K562 (cell line): ENCODE data around the gene CCR5AS.

Source experiments
- ATAC-seq: fragments of 200-7000 bp; cut with Tn5 transposase; 3 replicates; pipeline ENCODE4 v1.9.1; 2020; ENCODE audit warnings: moderate library complexity
- BruUV-seq: library from RNA; stranded (reverse); fragments of 400-500 nt; replicated peaks from 2 replicates; lab custom pipeline; 2021; lab: Mats Ljungman, UMichigan
- CTCF ChIA-PET: fragments of 300-600 bp; formaldehyde crosslinking; extraction: SDS; loops from one replicate; lab custom pipeline; 2021; ENCODE audit warnings: low intra/inter-chr PET ratio; lab: Yijun Ruan, JAX
- POLR2A ChIA-PET: fragments of 300-600, 350-650 bp; sonication (Branson Sonifier 250); formaldehyde crosslinking; extraction: SDS; loops from one replicate; lab custom pipeline; 2021; ENCODE audit warnings: antibody characterized with exemption, inconsistent platforms; lab: Yijun Ruan, JAX
- DNase-seq, 4 experiments: peaks; one replicate each; pipeline versions ENCODE4 v3.0.0 to v3.0.0-alpha.2; 2011 to 2018; ENCODE audit warnings: low spot score in 3 of 4, mixed read lengths in 3 of 4; ENCODE audit errors: extremely low read depth in 1 of 4
- FAIRE-seq: peaks from 2 replicates; lab custom pipeline; 2011; peaks lifted over from hg19 to GRCh38; lab: Jason Lieb, UNC
- H2AFZ ChIP-seq: 2 replicates; pipeline ENCODE4 v1.6.0; 2011; ENCODE audit warnings: low read depth, low read length, control low read depth, inconsistent platforms
- H3K27ac ChIP-seq: fragments of 200-600 bp; 3 replicates; pipeline ENCODE4 v1.8.0; 2011; ENCODE audit warnings: low read depth, mild to moderate bottlenecking, control low read depth, inconsistent platforms, low read length, moderate library complexity, mixed read lengths; ENCODE audit errors: extremely low read depth
- H3K27me3 ChIP-seq, 2 experiments: fragments of 300-600 bp in 1 of 2; 2 replicates in 1 of 2; 3 replicates in 1 of 2; pipeline versions ENCODE4 v1.6.0 to v1.8.0; 2011; ENCODE audit warnings: inconsistent platforms in 2 of 2, low read length in 2 of 2, mild to moderate bottlenecking in 1 of 2, mixed read lengths in 1 of 2, moderate library complexity in 1 of 2; ENCODE audit not compliant: control insufficient read depth in 2 of 2, insufficient read depth in 2 of 2
- H3K36me3 ChIP-seq: fragments of 300-600 bp; 3 replicates; pipeline ENCODE4 v1.8.0; 2011; ENCODE audit warnings: mild to moderate bottlenecking, low read length, inconsistent platforms; ENCODE audit not compliant: control insufficient read depth, insufficient read depth
- H3K4me1 ChIP-seq, 2 experiments: fragments of 200-600 bp in 1 of 2; replicated peaks in 1 of 2; 2 replicates in 1 of 2; 3 replicates in 1 of 2; pipeline versions ENCODE4 v1.5.1 to v1.8.0; 2011; ENCODE audit warnings: inconsistent platforms in 2 of 2, low read length in 2 of 2, mild to moderate bottlenecking in 1 of 2, mixed read lengths in 1 of 2, moderate library complexity in 1 of 2; ENCODE audit not compliant: control insufficient read depth in 2 of 2, insufficient read depth in 2 of 2
- H3K4me2 ChIP-seq: 2 replicates; pipeline ENCODE4 v1.6.1; 2011; ENCODE audit warnings: low read length, control low read depth, inconsistent platforms, mixed read lengths; ENCODE audit not compliant: insufficient read depth
- H3K4me3 ChIP-seq: fragments of 200-600 bp; sonication (generic), shearing (Covaris generic); 2 replicates; pipeline ENCODE4 v1.5.1; 2016; ENCODE audit warnings: control low read depth, inconsistent platforms
- H3K79me2 ChIP-seq: fragments of 200-600 bp; 3 replicates; pipeline ENCODE4 v1.8.0; 2011; ENCODE audit warnings: low read length, inconsistent platforms; ENCODE audit not compliant: control insufficient read depth, insufficient read depth
- H3K9ac ChIP-seq, 2 experiments: 2 replicates each; pipeline versions ENCODE4 v1.6.0 to v1.6.1; 2011; ENCODE audit warnings: low read depth in 2 of 2, low read length in 2 of 2, control low read depth in 1 of 2, inconsistent platforms in 1 of 2, mild to moderate bottlenecking in 1 of 2, mixed read lengths in 1 of 2; ENCODE audit not compliant: insufficient read depth in 1 of 2
- H3K9me1 ChIP-seq: one replicate; pipeline ENCODE4 v1.6.0; 2011; ENCODE audit warnings: inconsistent platforms, mild to moderate bottlenecking, low read length, moderate library complexity; ENCODE audit not compliant: control insufficient read depth, insufficient read depth
- H3K9me3 ChIP-seq: replicated peaks from 2 replicates; pipeline ENCODE4 v1.5.1; 2011; ENCODE audit warnings: low read depth, low read length, inconsistent platforms; ENCODE audit not compliant: control insufficient read depth, insufficient read depth
- H4K20me1 ChIP-seq: replicated peaks from 2 replicates; pipeline ENCODE4 v1.6.1; 2011; ENCODE audit warnings: low read length, inconsistent platforms, mixed read lengths; ENCODE audit not compliant: control insufficient read depth, insufficient read depth
- CBX3 ChIP-seq, 2 experiments: IDR thresholded peaks; 1 replicate in 1 of 2; 2 replicates in 1 of 2; pipeline ENCODE4 v1.6.1; 2012; ENCODE audit warnings: inconsistent platforms in 2 of 2, low read length in 2 of 2, borderline replicate concordance in 1 of 2, control low read depth in 1 of 2
- HNRNPLL ChIP-seq: fragments of 200-400 bp; formaldehyde crosslinking; IDR thresholded peaks from 2 replicates; pipeline ENCODE4 v1.6.1; 2017; ENCODE audit warnings: low read length, low read depth, mild to moderate bottlenecking; ENCODE audit not compliant: poor library complexity, severe bottlenecking
- MXI1 ChIP-seq: IDR thresholded peaks from 2 replicates; pipeline ENCODE4 v1.6.1; 2011; ENCODE audit warnings: low read depth, mild to moderate bottlenecking, improper control_type of control experiment, low read length
- OTX1 ChIP-seq: fragments of 450-650 bp; formaldehyde crosslinking; IDR thresholded peaks from 2 replicates; pipeline ENCODE4 v1.4.0; 2022; ENCODE audit warnings: mild to moderate bottlenecking
- PHF21A ChIP-seq: fragments of 450-650 bp; IDR thresholded peaks from 2 replicates; pipeline ENCODE4 v1.6.1; 2017; ENCODE audit warnings: low read depth, borderline replicate concordance
- XRCC3 ChIP-seq: fragments of 450-650 bp; IDR thresholded peaks from 2 replicates; pipeline ENCODE4 v1.6.1; 2017; ENCODE audit warnings: mild to moderate bottlenecking, moderate library complexity
- WGBS: fragments of 100-300 bp; shearing (Covaris generic); methylation state at CpG from one replicate; pipeline ENCODE4 v1.1.6; 2016; ENCODE audit warnings: low coverage, mixed read lengths; ENCODE audit not compliant: insufficient coverage; ENCODE audit errors: missing lambda C conversion rate; 5-methylcytosine and 5-hydroxymethylcytosine counted together
- in situ Hi-C: fragments of 300-500 bp; cut with MboI; formaldehyde crosslinking; loops from 4 replicates; pipeline ENCODE4 v1.15.0; 2018; ENCODE audit warnings: inconsistent platforms, mixed read lengths
- intact Hi-C: fragments of 100-400 bp; cut with micrococcal nuclease; formaldehyde crosslinking; loops from 2 replicates; pipeline ENCODE4 v1.14.2; 2022
- TF ChIP-seq, protein P1 (sequence below): sonication (generic); formaldehyde crosslinking; IDR thresholded peaks from 2 replicates; pipeline ENCODE4 v1.8.1; 2023; ENCODE audit warnings: mild to moderate bottlenecking, missing genetic modification reagents
- TF ChIP-seq, protein P2 (sequence below), 3 experiments: fragments of 200-800 bp in 1 of 3; fragments of 250-450 bp in 1 of 3; fragments of 450-650 bp in 1 of 3; sonication (Bioruptor Pico) in 1 of 3; sonication (Bioruptor generic) in 1 of 3; formaldehyde crosslinking in 1 of 3; IDR thresholded peaks; 2 replicates each; pipeline versions ENCODE4 v1.6.1 to v1.8.0; 2016 to 2022; ENCODE audit warnings: mild to moderate bottlenecking in 2 of 3, missing genetic modification characterization in 2 of 3, missing compliant biosample characterization in 1 of 3, moderate library complexity in 1 of 3
- TF ChIP-seq, protein P3 (sequence below): fragments of 450-650 bp; IDR thresholded peaks from 2 replicates; pipeline ENCODE4 v1.6.1; 2018; ENCODE audit warnings: mild to moderate bottlenecking, low read depth; ENCODE audit not compliant: partially characterized antibody
- TF ChIP-seq, protein P4 (sequence below): fragments of 250-450 bp; sonication (Bioruptor Pico); IDR thresholded peaks from 2 replicates; pipeline ENCODE4 v1.5.0; 2020; ENCODE audit warnings: mild to moderate bottlenecking, borderline replicate concordance

Gene CCR5AS

DNA sequence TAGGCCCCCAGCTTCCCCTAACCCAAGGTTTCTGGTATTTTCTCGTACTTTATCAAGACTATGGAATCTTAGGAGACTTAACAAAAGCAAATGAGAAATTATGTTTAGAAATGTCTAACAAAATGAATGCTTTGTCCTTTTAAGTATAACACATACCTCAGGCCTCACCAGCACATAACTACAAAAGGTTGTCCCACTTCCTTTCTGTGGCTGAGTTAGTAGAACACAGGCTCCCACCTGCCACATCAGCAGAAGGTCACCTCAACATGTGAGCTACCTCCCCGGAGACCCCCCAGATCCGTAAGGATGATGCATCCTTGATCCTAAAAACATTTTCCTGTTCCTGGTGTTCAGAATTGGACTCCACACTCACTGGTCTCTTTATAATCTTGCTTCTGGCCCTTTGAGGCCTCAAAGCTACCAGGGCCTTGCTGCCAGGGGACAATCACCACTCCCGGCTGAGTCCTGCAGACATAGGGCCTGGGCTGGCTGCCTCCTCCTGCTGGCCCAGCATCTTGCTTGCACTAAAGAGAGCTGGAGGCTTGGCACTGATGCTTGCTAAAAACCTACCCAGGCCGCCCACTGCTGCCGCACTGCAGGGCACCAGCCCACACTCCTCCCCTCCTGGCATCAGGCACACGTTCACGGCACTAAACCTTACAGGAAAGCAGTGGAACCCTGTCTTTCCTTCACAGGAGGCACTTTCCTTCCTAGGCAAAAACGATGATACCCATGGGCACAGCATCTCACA lies 3.0 kb upstream of the CCR5AS start:
- H3K9me3 ChIP-seq = no peaks in the 10 kb centered on the region; the same call in 1 of the 2 replicates
- DNase-seq (no peak), ATAC-seq (no peak), FAIRE-seq (no peak)
- peaks cover 25 to 42% of the 10 kb centered on the region in 2 experiments for H3K4me1 ChIP-seq
- CTCF ChIA-PET = no interaction called here
- in situ Hi-C loops (loop anchor here (25.0 kb wide), 1 partner anchor 1373 kb away; the partner anchor contains the start of gene CLEC3B), intact Hi-C loops (no loop called here)
- POLR2A ChIA-PET = interaction anchor here (0.9 to 2.3 kb wide), 2 partner anchors 10 to 13 kb away, joined by 3 to 7 read pairs; no protein-coding TSS in a partner anchor
- no peaks in the 10 kb centered on the region for H3K9me1 ChIP-seq
- H2AFZ ChIP-seq = no peak overlapping the region
- BruUV-seq = no TSS peak
- H3K4me2 ChIP-seq = no peak overlapping the region
- H3K9ac ChIP-seq = 0 out of 4 replicates have a peak overlapping the region, but pooled peaks of 1 of the 2 experiments have one; percentile 10
- no peaks in the 10 kb centered on the region for H4K20me1 ChIP-seq
- H3K27ac ChIP-seq = no peak overlapping the region
- H3K27me3 ChIP-seq = no peaks in the 10 kb centered on the region
- 81% methylated on average over 9 of the region's 9 CpGs for WGBS
- no peak overlapping the region for H3K4me3 ChIP-seq
- no peaks in the 10 kb centered on the region for H3K36me3 ChIP-seq
- peaks cover 2% of the 10 kb centered on the region; the same call in 1 of the 3 replicates for H3K79me2 ChIP-seq
- TF ChIP-seq, protein P1, sequence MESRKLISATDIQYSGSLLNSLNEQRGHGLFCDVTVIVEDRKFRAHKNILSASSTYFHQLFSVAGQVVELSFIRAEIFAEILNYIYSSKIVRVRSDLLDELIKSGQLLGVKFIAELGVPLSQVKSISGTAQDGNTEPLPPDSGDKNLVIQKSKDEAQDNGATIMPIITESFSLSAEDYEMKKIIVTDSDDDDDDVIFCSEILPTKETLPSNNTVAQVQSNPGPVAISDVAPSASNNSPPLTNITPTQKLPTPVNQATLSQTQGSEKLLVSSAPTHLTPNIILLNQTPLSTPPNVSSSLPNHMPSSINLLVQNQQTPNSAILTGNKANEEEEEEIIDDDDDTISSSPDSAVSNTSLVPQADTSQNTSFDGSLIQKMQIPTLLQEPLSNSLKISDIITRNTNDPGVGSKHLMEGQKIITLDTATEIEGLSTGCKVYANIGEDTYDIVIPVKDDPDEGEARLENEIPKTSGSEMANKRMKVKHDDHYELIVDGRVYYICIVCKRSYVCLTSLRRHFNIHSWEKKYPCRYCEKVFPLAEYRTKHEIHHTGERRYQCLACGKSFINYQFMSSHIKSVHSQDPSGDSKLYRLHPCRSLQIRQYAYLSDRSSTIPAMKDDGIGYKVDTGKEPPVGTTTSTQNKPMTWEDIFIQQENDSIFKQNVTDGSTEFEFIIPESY (CRISPR knock-in tag) = no peak
- no peak for TF ChIP-seq OTX1 (CRISPR knock-in tag)
- no peak for TF ChIP-seq MXI1
- TF ChIP-seq HNRNPLL = no peak
- no peak for TF ChIP-seq PHF21A
- no peak for TF ChIP-seq XRCC3
- TF ChIP-seq, protein P2, sequence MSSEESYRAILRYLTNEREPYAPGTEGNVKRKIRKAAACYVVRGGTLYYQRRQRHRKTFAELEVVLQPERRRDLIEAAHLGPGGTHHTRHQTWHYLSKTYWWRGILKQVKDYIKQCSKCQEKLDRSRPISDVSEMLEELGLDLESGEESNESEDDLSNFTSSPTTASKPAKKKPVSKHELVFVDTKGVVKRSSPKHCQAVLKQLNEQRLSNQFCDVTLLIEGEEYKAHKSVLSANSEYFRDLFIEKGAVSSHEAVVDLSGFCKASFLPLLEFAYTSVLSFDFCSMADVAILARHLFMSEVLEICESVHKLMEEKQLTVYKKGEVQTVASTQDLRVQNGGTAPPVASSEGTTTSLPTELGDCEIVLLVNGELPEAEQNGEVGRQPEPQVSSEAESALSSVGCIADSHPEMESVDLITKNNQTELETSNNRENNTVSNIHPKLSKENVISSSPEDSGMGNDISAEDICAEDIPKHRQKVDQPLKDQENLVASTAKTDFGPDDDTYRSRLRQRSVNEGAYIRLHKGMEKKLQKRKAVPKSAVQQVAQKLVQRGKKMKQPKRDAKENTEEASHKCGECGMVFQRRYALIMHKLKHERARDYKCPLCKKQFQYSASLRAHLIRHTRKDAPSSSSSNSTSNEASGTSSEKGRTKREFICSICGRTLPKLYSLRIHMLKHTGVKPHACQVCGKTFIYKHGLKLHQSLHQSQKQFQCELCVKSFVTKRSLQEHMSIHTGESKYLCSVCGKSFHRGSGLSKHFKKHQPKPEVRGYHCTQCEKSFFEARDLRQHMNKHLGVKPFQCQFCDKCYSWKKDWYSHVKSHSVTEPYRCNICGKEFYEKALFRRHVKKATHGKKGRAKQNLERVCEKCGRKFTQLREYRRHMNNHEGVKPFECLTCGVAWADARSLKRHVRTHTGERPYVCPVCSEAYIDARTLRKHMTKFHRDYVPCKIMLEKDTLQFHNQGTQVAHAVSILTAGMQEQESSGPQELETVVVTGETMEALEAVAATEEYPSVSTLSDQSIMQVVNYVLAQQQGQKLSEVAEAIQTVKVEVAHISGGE (CRISPR knock-in tag; IDR thresholded peaks at IDR 0.05) = no peak
- TF ChIP-seq, protein P3, sequence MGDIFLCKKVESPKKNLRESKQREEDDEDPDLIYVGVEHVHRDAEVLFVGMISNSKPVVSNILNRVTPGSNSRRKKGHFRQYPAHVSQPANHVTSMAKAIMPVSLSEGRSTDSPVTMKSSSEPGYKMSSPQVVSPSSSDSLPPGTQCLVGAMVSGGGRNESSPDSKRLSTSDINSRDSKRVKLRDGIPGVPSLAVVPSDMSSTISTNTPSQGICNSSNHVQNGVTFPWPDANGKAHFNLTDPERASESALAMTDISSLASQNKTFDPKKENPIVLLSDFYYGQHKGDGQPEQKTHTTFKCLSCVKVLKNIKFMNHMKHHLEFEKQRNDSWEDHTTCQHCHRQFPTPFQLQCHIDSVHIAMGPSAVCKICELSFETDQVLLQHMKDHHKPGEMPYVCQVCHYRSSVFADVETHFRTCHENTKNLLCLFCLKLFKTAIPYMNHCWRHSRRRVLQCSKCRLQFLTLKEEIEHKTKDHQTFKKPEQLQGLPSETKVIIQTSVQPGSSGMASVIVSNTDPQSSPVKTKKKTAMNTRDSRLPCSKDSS = no peak
- TF ChIP-seq, protein P4, sequence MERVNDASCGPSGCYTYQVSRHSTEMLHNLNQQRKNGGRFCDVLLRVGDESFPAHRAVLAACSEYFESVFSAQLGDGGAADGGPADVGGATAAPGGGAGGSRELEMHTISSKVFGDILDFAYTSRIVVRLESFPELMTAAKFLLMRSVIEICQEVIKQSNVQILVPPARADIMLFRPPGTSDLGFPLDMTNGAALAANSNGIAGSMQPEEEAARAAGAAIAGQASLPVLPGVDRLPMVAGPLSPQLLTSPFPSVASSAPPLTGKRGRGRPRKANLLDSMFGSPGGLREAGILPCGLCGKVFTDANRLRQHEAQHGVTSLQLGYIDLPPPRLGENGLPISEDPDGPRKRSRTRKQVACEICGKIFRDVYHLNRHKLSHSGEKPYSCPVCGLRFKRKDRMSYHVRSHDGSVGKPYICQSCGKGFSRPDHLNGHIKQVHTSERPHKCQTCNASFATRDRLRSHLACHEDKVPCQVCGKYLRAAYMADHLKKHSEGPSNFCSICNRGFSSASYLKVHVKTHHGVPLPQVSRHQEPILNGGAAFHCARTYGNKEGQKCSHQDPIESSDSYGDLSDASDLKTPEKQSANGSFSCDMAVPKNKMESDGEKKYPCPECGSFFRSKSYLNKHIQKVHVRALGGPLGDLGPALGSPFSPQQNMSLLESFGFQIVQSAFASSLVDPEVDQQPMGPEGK = no peak
- no peak for TF ChIP-seq CBX3 (IDR thresholded peaks at IDR 0.05; ENCODE audit: borderline replicate concordance in 1 of 2, low read length in 2 of 2)
